ENCODE measurements around the gene RHOH.

Gene RHOH

GRCh38 chr4:40209401-40209800, 12.6 kb downstream of the RHOH start:
- no peak for DNase-seq

DNA sequence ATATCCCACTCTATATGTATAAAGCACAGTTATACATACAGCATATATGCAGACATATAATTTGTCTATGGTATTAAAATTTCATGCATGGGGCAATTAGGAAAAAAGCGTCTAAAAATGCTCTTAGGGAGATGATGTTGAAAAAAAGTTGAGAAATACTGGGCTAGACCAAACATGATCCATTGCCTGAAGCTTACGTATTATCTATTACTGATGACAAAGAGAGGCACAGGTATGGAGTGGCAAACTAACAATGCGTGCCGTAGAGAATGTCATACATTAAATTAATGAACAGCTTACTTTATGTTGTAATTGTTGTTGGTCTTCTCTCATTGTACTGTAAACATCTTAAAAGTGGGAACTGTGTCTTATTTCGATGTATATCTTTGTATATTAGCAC, 13.9 kb downstream of the RHOH start:
- DNase-seq = no peak

GRCh38 chr4:40211224-40212185, 14.7 kb downstream of the RHOH start:
- DNase-seq = no peak

DNA sequence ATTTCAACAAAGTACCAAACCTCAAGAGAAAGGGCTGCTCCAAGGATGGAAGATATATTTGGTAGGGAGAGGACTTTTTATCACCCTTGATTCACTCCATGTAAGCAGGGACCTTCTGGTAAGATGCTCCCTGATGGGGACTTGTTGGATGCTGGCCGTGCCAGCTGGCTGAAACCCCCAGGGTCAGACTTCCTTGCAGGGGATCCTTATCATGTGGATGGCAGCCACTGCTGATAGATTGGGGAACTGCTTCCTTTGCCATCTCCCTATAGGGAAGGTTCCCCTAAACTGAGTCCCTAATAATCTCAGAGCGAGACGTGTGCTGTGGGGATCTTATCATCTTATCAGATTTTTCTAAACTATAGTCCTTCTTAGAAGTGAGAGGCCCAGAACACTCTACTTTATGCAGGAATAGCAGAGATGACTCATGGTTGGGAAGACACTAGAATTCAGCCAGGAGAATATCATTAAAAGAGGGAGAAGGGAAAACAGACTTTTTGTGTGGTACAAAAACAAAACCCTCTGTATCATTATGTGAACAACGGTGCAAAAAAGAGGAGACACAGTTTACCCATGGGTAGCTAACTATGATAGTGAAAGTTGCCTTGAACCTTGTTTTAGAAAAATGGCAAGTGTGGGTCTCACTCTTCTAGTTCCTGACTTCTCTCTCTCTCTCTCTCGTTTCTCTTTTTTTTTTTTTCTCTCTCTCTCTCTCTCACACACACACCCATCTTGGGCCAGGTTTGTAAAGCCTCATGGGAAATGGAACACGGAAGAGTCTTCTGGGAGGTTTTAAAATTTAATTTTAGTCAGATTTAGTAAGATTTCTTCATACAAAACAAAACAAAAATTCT, 16.1 kb downstream of the RHOH start:
- no peak for DNase-seq

- DNase-seq = no peak
Observed at GRCh38 chr4:40214038-40214437, 17.2 kb downstream of the RHOH start.

DNA sequence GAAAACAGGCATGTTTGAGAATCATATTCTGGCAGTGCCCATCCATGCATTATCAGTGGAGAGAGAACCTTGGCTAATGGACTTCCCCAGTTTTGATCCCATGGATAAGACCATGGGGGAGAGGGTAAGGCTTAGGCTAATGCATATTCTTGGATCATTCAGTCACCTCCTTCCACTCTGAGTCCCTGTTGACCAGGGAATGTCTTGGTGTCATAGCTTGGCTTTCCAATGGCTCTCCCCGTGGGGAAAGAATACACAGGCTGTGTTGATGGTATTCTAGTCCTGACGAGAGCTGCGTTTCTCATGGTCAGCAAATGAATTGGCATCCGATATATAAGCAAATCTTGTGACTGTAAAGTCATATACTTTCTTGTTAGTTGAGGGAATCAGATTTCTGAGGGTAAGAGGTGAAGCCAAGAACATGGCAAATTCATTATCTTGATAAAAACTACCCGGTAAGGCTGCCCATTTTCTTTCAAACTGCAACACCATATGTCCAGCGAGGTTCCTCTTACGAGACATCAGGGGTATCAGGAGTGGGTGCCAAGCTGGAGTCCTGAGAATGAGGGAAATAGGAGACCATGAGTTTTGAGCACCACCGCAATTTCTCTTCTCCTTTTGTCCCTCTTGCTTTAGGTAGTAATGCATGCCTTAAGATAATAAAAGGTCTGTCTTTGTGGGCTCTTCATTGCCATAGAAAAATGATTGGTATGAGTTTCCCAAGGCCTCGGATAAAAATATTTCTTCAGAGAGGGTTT, 18.0 kb downstream of the RHOH start:
- DNase-seq = no peak

DNA sequence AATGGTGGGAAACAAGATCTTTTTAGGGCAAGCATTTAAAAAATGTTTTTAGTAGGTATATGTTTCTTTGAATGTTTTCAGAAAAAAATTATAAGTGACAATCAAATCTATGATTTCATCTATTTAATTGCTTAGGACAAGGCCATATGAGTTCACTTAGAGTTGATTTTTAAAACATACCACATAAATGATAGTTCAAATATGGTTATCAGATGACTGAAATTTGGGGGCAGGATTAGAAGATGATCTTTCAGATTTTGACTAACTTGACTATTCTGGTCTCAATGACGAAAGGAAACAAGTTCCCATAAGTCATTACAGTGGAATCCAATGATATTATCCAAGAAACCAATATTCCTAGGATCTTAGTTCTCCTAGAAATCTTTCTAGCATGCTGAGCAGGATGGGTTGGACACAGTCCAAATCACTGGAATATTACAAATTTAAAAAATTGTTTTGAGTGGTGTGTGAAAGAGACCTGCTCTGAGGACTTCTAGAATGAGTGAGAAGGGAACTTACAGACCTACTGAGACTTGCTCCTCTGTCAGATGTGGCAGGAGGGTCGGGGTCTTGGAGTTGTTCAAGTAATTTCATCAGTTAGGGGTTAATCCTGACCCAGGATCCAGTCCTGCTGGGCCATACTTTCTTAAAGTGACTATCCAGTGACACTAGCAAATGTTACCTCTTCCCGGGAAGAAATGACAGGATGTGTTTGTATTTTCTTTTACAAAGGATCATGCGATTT, 20.0 kb downstream of the RHOH start:
- no peak for DNase-seq

- no peak for DNase-seq
Observed at GRCh38 chr4:40221744-40222143, 24.9 kb downstream of the RHOH start.

DNA sequence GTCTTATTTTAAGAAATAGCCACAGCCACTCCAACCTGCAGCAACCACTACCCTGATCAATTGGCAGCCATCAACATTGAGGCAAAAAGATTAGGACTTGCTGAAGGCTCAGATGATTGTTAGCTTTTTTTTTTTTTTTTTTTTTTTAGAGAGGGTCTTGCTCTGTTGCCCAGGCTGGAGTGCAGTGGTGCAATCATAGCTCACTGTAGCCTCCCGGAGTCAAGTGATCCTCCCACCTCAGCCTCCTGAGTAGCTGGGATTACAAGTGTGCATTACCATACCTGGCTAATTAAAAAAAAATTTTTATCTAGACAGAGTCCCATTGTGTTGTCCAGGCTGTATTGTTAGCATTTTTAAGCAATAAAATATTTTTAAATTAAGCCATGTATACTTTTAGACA, 26.5 kb downstream of the RHOH start:
- no peak for DNase-seq

- no peak for DNase-seq
Observed at GRCh38 chr4:40224432-40224831, 27.6 kb downstream of the RHOH start.

DNA sequence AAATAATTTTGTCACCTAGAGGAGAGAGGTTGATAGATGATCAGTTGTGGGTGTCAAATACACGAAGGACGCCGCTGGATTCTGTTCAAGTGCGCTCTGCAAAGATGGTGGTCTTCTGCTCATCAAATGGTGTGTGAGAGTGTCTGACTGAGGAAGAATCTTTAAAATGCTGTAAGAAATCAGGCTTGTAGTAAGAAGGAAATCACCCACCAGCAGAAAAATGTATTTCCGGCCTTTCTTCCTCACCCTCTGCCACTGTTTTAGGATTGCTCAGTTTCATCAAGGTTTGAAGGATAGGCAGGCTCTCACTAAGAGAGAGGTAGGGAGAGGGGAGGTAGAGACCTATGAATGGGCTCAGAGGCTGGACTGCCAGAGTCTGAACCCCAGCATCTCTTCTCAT, 28.7 kb downstream of the RHOH start:
- no peak for DNase-seq

- peak; percentile 40 for DNase-seq
Observed at GRCh38 chr4:40227284-40227683, 30.5 kb downstream of the RHOH start.

DNA sequence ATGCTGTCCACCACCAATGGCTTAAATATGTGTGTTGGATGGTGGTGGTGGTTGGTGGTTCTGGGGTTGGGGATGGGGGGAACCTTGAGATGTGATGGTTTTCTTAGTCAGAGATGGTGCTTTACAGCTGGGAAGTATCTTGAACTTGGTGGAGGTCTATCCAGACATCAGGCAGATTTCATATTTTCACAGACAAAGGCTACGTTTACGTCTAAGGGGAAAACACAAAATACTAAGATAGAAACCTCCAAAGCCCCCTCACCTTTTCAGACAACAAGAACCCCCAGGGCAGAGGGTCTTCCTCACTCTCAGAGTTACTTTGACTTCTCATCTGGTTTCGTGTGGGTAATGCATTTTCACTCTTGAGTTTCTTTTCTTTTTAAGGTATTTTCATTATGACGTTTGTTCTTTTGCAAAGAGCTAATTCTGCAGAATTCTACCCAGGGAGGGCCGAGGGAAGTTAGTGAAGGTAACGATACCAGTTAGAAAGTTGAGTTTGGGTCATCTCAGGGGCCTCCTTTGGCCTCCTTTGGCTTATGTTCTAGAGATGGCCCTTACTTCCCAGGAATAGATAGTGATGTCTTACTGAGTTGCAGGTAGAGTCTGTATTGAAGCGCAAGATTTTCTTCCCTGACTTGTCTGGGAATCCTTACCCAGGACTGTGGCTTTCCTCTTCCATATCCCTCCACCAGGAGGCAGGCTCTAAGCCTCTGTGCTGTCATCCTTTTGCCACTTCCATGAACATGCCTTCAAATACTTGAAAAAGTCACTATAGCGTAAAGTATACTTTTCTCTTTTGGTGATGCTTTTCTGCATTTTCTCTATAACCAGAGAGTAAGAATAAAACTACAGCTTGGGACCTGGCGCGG, 31.9 kb downstream of the RHOH start:
- DNase-seq = no peak

- no peak for DNase-seq
Observed at GRCh38 chr4:40231316-40231863, 34.6 kb downstream of the RHOH start.

- DNase-seq = no peak
Observed at GRCh38 chr4:40232610-40233009, 35.8 kb downstream of the RHOH start.

DNA sequence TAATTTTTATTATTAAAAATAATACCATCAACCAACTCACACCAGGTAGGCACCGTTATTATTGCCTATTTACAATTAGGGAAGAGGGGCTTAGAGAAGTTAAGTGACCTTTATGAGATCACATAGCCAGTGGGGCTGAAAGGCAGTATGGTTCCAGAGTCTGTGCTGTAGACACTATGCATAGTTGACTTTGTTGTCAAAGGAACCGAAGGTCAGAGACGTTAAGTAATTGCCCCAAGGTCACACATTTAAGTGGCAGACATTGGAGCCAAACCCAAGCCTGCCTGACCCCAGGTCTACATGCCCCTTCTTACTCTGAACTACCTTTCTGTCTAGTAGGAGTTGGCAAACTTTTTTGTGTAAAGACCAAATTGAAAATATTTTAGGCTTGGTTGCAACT, 36.4 kb downstream of the RHOH start:
- no peak for DNase-seq

DNA sequence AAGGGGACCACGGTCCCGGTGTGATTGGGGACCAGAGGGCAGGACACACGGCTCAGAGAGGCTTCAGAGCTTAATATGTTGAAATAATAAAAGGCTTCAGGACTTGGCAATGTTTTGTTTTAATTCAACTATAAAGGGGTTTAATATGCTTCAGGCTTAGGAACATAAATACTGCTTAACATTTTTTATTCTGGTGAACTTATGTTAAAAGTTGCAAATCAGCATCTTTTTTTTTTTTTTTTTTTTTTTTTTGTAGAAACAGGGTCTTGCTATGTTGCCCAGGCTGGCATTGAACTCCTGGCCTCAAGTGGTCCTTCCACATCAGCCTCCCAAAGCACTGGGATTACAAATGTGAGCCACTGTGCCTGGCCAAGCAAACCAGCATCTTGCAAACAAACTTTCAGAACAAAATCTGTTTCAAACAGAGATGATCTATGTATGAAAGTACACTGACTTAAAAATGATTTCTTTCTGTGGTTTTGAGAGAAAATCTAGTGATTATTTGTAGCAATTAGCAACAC, 37.7 kb downstream of the RHOH start:
- DNase-seq = no peak

GRCh38 chr4:40238008-40238699, 41.3 kb downstream of the RHOH start:
- no peak for DNase-seq

DNA sequence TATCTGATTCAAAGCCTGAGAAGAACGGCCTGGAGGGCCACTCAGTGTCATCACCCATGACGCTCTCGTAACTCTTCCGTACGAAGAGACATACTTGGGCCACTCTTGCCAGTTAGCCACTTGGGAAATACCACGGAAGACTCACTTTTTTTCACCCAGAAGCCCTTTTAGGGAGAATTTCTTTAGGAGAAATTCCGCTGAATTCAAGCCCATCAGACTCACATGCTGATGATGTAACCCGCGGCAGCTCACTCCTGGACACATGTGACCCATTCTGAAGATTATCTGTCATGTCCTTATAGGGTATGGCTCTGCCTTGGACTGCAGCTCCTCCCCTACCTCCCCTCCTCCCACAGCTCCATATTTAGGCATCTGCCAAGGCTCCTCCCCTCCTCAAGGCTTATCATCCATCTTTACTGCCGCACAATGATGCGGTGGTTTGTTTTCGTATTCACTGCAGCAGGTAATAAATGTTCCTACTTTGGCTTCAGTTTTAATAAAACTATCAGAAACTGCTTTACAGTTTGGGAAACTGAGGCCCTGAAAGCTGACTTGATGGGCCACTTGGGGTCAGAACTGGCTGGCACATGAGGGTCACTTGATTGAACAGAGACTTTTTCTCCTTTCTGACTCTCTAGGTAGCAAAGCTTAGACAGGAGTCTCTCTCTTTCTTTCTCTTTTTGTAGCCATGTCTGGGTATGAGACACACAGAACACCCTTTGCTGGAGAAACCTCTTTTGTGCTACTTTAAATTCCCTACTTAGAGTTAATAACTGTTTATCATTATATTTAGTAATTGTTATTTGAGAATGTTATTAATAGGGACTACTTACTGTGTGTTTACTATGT, 42.1 kb downstream of the RHOH start:
- DNase-seq = no peak
